ENCODE results near the gene ADIPOR2. TPM values are rescaled to one million over a fixed set of nuclear protein-coding genes. Genes with fewer than 3 reads are reported as not detected.

ADIPOR2 gene, protein sequence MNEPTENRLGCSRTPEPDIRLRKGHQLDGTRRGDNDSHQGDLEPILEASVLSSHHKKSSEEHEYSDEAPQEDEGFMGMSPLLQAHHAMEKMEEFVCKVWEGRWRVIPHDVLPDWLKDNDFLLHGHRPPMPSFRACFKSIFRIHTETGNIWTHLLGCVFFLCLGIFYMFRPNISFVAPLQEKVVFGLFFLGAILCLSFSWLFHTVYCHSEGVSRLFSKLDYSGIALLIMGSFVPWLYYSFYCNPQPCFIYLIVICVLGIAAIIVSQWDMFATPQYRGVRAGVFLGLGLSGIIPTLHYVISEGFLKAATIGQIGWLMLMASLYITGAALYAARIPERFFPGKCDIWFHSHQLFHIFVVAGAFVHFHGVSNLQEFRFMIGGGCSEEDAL
- total RNA-seq = 43.0 and 43.1 TPM in 2 replicates

DNA sequence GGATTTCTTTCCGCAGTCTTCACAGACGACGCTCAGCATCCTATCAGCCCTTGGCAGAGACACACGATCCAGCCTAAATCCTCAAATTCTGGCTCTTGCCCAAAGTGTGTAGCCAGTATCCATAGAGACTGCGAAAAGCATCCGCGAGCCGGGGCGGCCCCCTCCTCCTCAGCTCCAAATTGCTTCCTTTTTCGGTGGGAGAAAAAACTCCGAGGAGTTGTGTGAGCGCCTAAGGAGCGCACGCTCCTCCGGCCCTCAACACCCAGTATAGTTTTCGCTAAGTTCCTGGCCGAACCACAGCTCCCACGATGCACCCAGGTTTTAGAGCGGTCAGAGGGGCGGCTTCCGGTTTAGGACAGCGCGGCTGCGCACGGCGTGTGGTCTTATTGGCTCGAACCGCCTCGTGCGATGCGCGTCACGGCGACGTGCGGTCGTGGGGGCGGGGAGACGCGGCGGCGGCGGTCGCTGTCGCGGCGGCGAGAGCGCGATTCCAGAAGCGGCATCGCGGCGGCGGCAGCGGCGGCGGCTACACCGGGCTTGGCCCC, at the start of gene ADIPOR2:
TSS of gene ADIPOR2 (plus strand) at position 493 of the 545 bp plus-strand sequence. CDS start 63,274 bp downstream, outside the sequence.
- peaks cover 39% of the 10 kb centered on the region for H3K4me1 Mint-ChIP-seq
- no peaks in the 10 kb centered on the region for H3K9me3 Mint-ChIP-seq
- H3K4me3 Mint-ChIP-seq = peak within 1 kb of the TSS; percentile 88
- peaks cover 8% of the 10 kb centered on the region for H3K36me3 Mint-ChIP-seq (ENCODE audit: low read depth)
- peaks cover 5% of the 10 kb centered on the region for H3K27me3 Mint-ChIP-seq
- H3K27ac Mint-ChIP-seq = peak within 1 kb of the TSS; percentile 98
- CTCF ChIA-PET = interaction anchor here (0.9 to 2.1 kb wide), 4 partner anchors 30 to 249 kb away, joined by 3 to 6 read pairs (median 5); no protein-coding TSS in a partner anchor
- intact Hi-C loops (cut with micrococcal nuclease) = loop anchor here (1.0 to 2.0 kb wide), 4 partner anchors 29 to 740 kb away; partner anchors contain the start of genes DCP1B and FBXL14
- DNase-seq (peak; percentile 94), ATAC-seq (ENCODE audit: low read depth) (peak; percentile 96)
- TF ChIP-seq, protein P1, sequence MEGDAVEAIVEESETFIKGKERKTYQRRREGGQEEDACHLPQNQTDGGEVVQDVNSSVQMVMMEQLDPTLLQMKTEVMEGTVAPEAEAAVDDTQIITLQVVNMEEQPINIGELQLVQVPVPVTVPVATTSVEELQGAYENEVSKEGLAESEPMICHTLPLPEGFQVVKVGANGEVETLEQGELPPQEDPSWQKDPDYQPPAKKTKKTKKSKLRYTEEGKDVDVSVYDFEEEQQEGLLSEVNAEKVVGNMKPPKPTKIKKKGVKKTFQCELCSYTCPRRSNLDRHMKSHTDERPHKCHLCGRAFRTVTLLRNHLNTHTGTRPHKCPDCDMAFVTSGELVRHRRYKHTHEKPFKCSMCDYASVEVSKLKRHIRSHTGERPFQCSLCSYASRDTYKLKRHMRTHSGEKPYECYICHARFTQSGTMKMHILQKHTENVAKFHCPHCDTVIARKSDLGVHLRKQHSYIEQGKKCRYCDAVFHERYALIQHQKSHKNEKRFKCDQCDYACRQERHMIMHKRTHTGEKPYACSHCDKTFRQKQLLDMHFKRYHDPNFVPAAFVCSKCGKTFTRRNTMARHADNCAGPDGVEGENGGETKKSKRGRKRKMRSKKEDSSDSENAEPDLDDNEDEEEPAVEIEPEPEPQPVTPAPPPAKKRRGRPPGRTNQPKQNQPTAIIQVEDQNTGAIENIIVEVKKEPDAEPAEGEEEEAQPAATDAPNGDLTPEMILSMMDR (IDR thresholded peaks at IDR 0.05) = no peak
- POLR2A ChIA-PET = interaction anchor here (0.6 to 4.0 kb wide), 11 partner anchors 9 to 1351 kb away, joined by 3 to 29 read pairs (median 4); no protein-coding TSS in a partner anchor

DNA sequence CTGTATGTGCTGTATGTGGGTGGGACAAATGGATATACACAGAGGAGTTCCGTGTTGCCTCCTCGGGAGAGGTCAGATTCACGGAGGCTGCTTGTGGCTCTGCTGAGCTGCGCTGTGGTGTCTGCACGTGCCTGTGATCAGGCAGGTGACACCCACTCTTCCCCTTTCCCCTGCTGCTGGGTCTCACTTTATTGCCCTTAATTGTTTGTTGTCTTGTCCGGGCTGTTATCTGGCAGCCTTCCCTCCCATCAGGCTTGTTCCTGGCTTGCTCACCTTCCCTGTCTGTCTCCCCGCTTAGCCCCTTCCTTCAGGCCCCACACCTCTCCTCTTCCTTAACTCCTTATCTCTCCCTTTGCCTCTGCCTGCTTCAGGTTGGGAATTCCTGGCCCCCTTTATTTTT, 48.4 kb upstream of the ADIPOR2 start:
- intact Hi-C loops (cut with micrococcal nuclease) = no loop called here
- DNase-seq = no peak
- no peak overlapping the region for H3K27ac Mint-ChIP-seq
- H3K4me1 Mint-ChIP-seq = peaks cover 16% of the 10 kb centered on the region
- CTCF ChIA-PET = interaction anchor here (3.2 kb wide), 1 partner anchor 8 kb away, joined by 18 read pairs; no protein-coding TSS in a partner anchor
- peaks cover 1% of the 10 kb centered on the region for H3K27me3 Mint-ChIP-seq
- TF ChIP-seq, protein P1 (IDR thresholded peaks at IDR 0.05) = no peak
- POLR2A ChIA-PET = no interaction called here
- no peak overlapping the region for H3K4me3 Mint-ChIP-seq
- no peaks in the 10 kb centered on the region for H3K36me3 Mint-ChIP-seq (ENCODE audit: low read depth)
- no peaks in the 10 kb centered on the region for H3K9me3 Mint-ChIP-seq
- ATAC-seq (ENCODE audit: low read depth) = no peak

DNA sequence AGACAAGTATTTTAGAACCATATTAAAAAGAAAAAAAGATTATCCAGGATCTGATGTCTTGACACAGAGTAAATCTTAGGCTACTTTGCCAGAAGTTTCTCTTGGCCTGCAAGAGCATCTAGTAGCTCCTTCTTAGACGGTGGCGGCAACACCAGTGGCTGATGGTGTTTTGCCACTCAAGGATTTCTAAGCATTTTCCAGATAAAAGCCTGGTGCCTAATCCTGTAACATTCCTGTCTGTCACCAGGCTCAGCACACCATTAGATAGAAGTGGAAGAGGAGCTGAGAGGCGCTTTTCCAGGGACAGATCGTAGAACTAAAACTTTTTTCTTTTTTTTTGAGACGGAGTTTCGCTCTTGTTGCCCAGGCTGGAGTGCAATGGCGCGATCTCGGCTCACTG, 47.8 kb upstream of the ADIPOR2 start:
- DNase-seq (no peak), ATAC-seq (ENCODE audit: low read depth) (no peak)
- Mint-ChIP-seq H3K27me3 (peaks cover 1% of the 10 kb centered on the region), H3K4me1 (peaks cover 18% of the 10 kb centered on the region), H3K9me3 (no peaks in the 10 kb centered on the region), H3K4me3 (no peak overlapping the region), H3K27ac (no peak overlapping the region), H3K36me3 (ENCODE audit: low read depth) (no peaks in the 10 kb centered on the region)
- TF ChIP-seq, protein P1 (IDR thresholded peaks at IDR 0.05) = no peak
- ChIA-PET CTCF (interaction anchor here (1.1 to 3.2 kb wide), 2 partner anchors 9 to 10 kb away, joined by 3 to 18 read pairs; no protein-coding TSS in a partner anchor), POLR2A (no interaction called here)
- intact Hi-C loops (cut with micrococcal nuclease) = no loop called here

DNA sequence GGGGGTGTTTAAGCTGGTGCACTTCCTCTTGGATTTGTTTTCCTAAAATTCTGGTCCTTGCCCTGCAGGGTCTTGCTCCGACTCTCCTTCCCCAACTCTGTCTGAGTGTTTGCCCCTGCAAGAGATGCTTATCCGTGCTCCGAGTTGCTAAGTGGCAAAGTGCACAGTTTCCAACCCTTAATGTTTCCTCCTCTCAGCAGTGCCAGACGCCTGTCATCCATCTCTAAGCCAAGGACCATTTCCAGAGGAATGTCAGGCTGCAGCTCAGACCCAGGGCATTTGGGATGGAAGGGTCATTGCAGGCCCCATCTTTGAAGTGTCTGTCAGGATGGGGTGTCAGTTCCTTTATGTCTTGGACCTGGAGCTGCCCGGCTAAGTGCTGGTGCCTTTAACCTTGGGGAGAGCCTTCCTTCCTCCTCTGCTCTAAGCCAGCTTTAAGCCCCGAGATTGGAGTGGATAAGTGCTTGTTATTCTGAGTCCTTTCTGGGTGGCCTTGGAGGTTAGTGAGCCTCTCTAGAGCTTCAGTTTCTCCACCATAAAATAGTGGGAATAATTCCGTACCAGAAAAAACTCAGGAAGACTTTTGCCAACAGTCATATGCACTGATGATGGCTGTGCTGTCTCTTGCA, 46.9 kb upstream of the ADIPOR2 start:
- Mint-ChIP-seq H3K27me3 (peaks cover 5% of the 10 kb centered on the region), H3K9me3 (no peaks in the 10 kb centered on the region), H3K4me1 (peaks cover 18% of the 10 kb centered on the region), H3K36me3 (ENCODE audit: low read depth) (no peaks in the 10 kb centered on the region), H3K4me3 (no peak overlapping the region), H3K27ac (no peak overlapping the region)
- POLR2A ChIA-PET = no interaction called here
- CTCF ChIA-PET = interaction anchor here (0.7 to 3.2 kb wide), 4 partner anchors 9 to 296 kb away, joined by 3 to 18 read pairs (median 3); no protein-coding TSS in a partner anchor
- TF ChIP-seq, protein P1 (IDR thresholded peaks at IDR 0.05) = no peak
- intact Hi-C loops (cut with micrococcal nuclease) = no loop called here
- no peak for DNase-seq
- no peak for ATAC-seq (ENCODE audit: low read depth)

Data from activated B cell treated with CpG ODN at 0.5 μM for 24 hours (primary cell).